Smooth muscle cell (in vitro differentiated cells): ENCODE results near the gene KCNIP4. TPM values are rescaled to one million over a fixed set of nuclear protein-coding genes. Genes with fewer than 3 reads are reported as not detected.

Source experiments
- DNase-seq: peaks from one replicate; lab custom pipeline; 2025; ENCODE audit not compliant: unreplicated experiment; lab: John Stamatoyannopoulos, UW
- H2AFZ ChIP-seq: fragments of 200-600 bp; sonication (generic); 2 replicates; pipeline ENCODE4 v1.6.0; 2016; ENCODE audit warnings: antibody characterized with exemption, low read depth, mild to moderate bottlenecking
- H3F3A ChIP-seq: fragments of 200-600 bp; sonication (generic); 2 replicates; pipeline ENCODE4 v1.6.0; 2017; ENCODE audit warnings: antibody characterized with exemption, low read depth
- H3K27ac ChIP-seq: fragments of 200-600 bp; sonication (generic); 2 replicates; pipeline ENCODE4 v1.5.1; 2016; ENCODE audit warnings: low read depth, mild to moderate bottlenecking
- H3K27me3 ChIP-seq: fragments of 200-600 bp; sonication (generic); 2 replicates; pipeline ENCODE4 v1.6.1; 2016; ENCODE audit warnings: low read depth, mild to moderate bottlenecking
- H3K36me3 ChIP-seq: fragments of 200-600 bp; sonication (generic); 2 replicates; pipeline ENCODE4 v1.5.1; 2016; ENCODE audit warnings: low read depth
- H3K4me1 ChIP-seq: fragments of 200-600 bp; sonication (generic); 2 replicates; pipeline ENCODE4 v1.5.1; 2016; ENCODE audit warnings: low read depth
- H3K4me2 ChIP-seq: fragments of 200-600 bp; sonication (generic); 2 replicates; pipeline ENCODE4 v1.6.0; 2016; ENCODE audit warnings: mild to moderate bottlenecking
- H3K4me3 ChIP-seq: fragments of 200-600 bp; sonication (generic); 2 replicates; pipeline ENCODE4 v1.5.1; 2016; ENCODE audit warnings: mild to moderate bottlenecking
- H3K79me2 ChIP-seq: fragments of 200-600 bp; sonication (generic); 2 replicates; pipeline ENCODE4 v1.6.0; 2016; ENCODE audit warnings: low read depth, mild to moderate bottlenecking
- H3K9ac ChIP-seq: fragments of 200-600 bp; sonication (generic); 2 replicates; pipeline ENCODE4 v1.6.0; 2016; ENCODE audit warnings: low read depth
- H3K9me3 ChIP-seq: fragments of 200-600 bp; sonication (generic); replicated peaks from 2 replicates; pipeline ENCODE4 v1.5.1; 2016; ENCODE audit warnings: low read depth
- H4K20me1 ChIP-seq: fragments of 200-600 bp; sonication (generic); 2 replicates; pipeline ENCODE4 v1.6.0; 2016; ENCODE audit warnings: low read depth
- WGBS: methylation state at CpG from one replicate; pipeline ENCODE4 v1.1.7; 2016; ENCODE audit warnings: low lambda C conversion rate; 5-methylcytosine and 5-hydroxymethylcytosine counted together
- polyA plus RNA-seq: library from polyadenylated mRNA; unstranded; fragments of >200 nt; fragmentation: Nextera tagmentation; extraction: Ambion mirVana; gene quantifications from 2 replicates; pipeline ENCODE4 v1.2.1, GENCODE V29; 2016
- total RNA-seq: library from RNA; depleted of rRNA; stranded (reverse); fragments of >200 nt; gene quantifications from 2 replicates; pipeline ENCODE4 v1.2.3, GENCODE V29; 2014
- TF ChIP-seq, protein P1 (sequence below): fragments of 200-600 bp; sonication (generic); IDR thresholded peaks from 2 replicates; pipeline ENCODE4 v1.5.1; 2017; ENCODE audit warnings: borderline replicate concordance, mild to moderate bottlenecking, antibody characterized with exemption; ENCODE audit not compliant: insufficient read depth, poor library complexity, severe bottlenecking

The KCNIP4 gene
- total and polyA plus RNA-seq, 2 experiments from 2014 or later, result 0.07 TPM; not detected in 1

DNA sequence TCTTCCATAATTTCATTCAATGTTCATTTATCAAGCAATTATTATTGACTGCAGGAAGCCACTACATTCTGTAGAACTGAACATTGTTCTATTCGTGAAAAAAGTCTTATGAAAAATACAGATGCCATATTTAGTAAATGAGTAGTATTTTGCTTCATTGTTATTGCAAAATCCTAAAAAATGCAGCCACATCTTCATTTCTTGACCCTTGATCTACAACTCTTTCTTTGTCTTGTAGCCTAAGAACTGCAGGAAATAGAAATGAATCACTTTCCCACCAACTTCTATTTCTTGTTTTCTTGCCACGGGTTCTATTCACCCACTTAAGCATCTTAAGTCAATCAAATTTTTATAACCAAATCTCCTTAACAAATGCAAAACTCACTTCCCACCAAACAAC, 63.3 kb downstream of the KCNIP4 start:
- WGBS, result 71% methylated on average over 2 of the region's 2 CpGs
- Histone ChIP-seq H3K9me3 (no peaks in the 10 kb centered on the region), H3K27ac (no peak overlapping the region), H3F3A (no peaks in the 10 kb centered on the region), H2AFZ (no peak overlapping the region), H3K9ac (no peak overlapping the region), H3K79me2 (no peaks in the 10 kb centered on the region), H3K4me1 (no peaks in the 10 kb centered on the region), H4K20me1 (no peaks in the 10 kb centered on the region), H3K4me3 (no peak overlapping the region), H3K36me3 (no peaks in the 10 kb centered on the region), H3K4me2 (no peak overlapping the region), H3K27me3 (no peaks in the 10 kb centered on the region)
- TF ChIP-seq, protein P1, sequence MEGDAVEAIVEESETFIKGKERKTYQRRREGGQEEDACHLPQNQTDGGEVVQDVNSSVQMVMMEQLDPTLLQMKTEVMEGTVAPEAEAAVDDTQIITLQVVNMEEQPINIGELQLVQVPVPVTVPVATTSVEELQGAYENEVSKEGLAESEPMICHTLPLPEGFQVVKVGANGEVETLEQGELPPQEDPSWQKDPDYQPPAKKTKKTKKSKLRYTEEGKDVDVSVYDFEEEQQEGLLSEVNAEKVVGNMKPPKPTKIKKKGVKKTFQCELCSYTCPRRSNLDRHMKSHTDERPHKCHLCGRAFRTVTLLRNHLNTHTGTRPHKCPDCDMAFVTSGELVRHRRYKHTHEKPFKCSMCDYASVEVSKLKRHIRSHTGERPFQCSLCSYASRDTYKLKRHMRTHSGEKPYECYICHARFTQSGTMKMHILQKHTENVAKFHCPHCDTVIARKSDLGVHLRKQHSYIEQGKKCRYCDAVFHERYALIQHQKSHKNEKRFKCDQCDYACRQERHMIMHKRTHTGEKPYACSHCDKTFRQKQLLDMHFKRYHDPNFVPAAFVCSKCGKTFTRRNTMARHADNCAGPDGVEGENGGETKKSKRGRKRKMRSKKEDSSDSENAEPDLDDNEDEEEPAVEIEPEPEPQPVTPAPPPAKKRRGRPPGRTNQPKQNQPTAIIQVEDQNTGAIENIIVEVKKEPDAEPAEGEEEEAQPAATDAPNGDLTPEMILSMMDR, result no peak
- no peak for DNase-seq

DNA sequence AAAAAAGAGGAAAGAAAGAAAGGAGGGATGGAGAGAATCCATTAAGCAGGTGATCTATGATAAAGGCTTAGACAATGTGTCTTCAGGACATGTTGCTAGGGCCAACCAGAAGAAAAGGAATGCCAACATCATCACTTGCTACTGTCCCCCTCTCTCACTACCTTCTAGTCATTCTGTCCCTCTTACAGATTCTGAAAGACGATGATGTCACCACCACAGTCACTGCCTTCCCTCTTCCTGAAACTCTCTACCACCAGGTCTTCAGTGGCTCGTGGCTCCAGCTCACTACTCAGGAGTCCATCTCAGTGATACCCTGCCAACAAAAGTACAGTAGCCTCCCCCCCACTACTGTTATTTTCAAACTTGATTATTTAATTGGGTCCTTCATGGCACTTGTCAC, 64.0 kb downstream of the KCNIP4 start:
- Histone ChIP-seq H3K79me2 (no peaks in the 10 kb centered on the region), H3K27me3 (no peaks in the 10 kb centered on the region), H3K4me1 (no peaks in the 10 kb centered on the region), H3F3A (no peaks in the 10 kb centered on the region), H3K9ac (no peak overlapping the region), H3K9me3 (no peaks in the 10 kb centered on the region), H2AFZ (no peak overlapping the region), H3K4me3 (no peak overlapping the region), H3K4me2 (no peak overlapping the region), H3K27ac (no peak overlapping the region), H4K20me1 (no peaks in the 10 kb centered on the region), H3K36me3 (no peaks in the 10 kb centered on the region)
- 76% methylated on average over 2 of the region's 2 CpGs for WGBS
- no peak for DNase-seq
- TF ChIP-seq, protein P1, result no peak

DNA sequence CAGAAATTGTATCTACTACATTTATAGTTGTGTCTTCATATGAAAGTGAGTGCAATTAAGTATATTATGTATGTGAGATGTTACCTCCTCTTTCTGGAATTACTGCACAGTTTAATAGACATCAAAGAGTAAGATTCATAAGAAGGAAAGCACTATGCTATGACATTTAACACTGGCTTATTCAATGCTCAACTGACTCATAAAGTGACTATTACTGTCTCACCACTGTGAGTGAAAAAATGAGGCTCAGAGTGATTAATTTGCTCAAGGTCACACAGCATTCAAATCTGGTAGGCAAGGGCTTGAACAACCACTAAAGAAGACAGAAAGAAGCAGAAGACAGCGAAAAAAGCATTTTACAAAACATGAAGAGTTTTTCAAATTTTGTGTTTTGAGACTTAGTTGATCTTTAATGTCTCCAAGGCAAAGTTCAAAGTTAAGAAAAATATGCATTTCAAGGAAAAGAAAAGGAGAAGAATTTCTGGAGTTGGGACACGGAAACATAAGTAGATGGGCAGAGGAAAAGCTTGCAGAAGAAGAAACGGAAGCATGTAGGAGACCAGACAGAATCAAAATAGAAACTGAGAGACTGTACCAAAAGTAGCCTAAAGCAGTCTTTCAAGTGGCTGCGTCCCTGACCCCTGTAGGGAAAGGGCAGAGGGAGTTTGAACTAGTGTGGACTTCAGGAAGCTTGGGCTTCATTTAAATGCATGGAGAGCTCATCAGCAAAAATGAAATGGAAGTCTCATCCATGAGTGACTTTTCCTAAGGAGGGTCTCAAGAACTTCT, 66.3 kb downstream of the KCNIP4 start:
- H3K36me3 ChIP-seq, result no peaks in the 10 kb centered on the region
- H3K27ac ChIP-seq, result no peak overlapping the region
- H3K9ac ChIP-seq, result no peak overlapping the region
- DNase-seq, result no peak
- no peaks in the 10 kb centered on the region for H3F3A ChIP-seq
- H3K4me3 ChIP-seq, result no peak overlapping the region
- TF ChIP-seq, protein P1, result no peak
- H4K20me1 ChIP-seq, result no peaks in the 10 kb centered on the region
- H3K9me3 ChIP-seq, result no peaks in the 10 kb centered on the region
- 94% methylated on average over 4 of the region's 4 CpGs for WGBS
- H3K79me2 ChIP-seq, result no peaks in the 10 kb centered on the region
- no peak overlapping the region for H3K4me2 ChIP-seq
- H3K4me1 ChIP-seq, result no peaks in the 10 kb centered on the region
- H2AFZ ChIP-seq, result no peak overlapping the region
- no peaks in the 10 kb centered on the region for H3K27me3 ChIP-seq

DNA sequence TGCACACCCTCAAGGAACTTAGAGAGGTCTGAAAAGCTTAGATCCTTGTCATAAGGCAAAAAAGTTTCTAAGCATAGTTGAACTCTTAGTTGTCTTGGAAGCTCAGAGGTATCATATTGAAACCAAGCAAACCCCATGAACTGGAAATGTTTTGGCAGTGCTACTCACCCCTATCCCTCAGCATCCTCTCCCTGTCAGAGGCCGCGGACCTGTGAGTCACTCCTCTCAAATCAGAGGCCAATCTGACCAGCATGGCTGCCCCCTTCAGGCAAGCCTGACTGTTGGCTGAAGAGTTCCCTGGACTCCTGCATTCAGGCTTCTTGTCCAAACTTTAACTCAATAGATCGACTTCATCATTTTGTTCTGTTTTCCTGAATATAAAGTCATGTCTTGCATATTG, 69.4 kb downstream of the KCNIP4 start:
- H3K27me3 ChIP-seq, result no peaks in the 10 kb centered on the region
- no peaks in the 10 kb centered on the region for H3K9me3 ChIP-seq
- no peak overlapping the region for H3K4me2 ChIP-seq
- no peak overlapping the region for H3K9ac ChIP-seq
- no peaks in the 10 kb centered on the region for H3F3A ChIP-seq
- H3K27ac ChIP-seq, result no peak overlapping the region
- 63% methylated on average over 3 of the region's 3 CpGs for WGBS
- H3K36me3 ChIP-seq, result no peaks in the 10 kb centered on the region
- TF ChIP-seq, protein P1, result no peak
- no peak for DNase-seq
- no peak overlapping the region for H3K4me3 ChIP-seq
- no peaks in the 10 kb centered on the region for H4K20me1 ChIP-seq
- H3K4me1 ChIP-seq, result no peaks in the 10 kb centered on the region
- no peak overlapping the region for H2AFZ ChIP-seq
- H3K79me2 ChIP-seq, result no peaks in the 10 kb centered on the region
